Uterus (tissue), 4 donors: ENCODE data around the gene RUNX1. TPM values are rescaled to one million over a fixed set of nuclear protein-coding genes. Genes with fewer than 3 reads are reported as not detected.

ENCODE experiments used
- DNase-seq, 2 donors: peaks; one replicate each; pipeline ENCODE4 v3.0.0-alpha.2; 2019 to 2020
- H3K27ac ChIP-seq, 2 donors: fragments of 200-600 bp; sonication (generic); 1 replicate in 1 of 2; 2 replicates in 1 of 2; pipeline ENCODE4 v1.5.1; 2016 to 2018
- H3K27me3 ChIP-seq, 2 donors: fragments of 200-600 bp; sonication (generic); one replicate each; pipeline ENCODE4 v1.5.1; 2018 to 2019; ENCODE audit warnings: control low read depth in 1 of 2
- H3K36me3 ChIP-seq, 2 donors: fragments of 200-600 bp; sonication (generic); one replicate each; pipeline ENCODE4 v1.5.1; 2019; ENCODE audit warnings: control low read depth in 1 of 2
- H3K4me1 ChIP-seq, 2 donors: fragments of 200-600 bp; sonication (generic); one replicate each; pipeline ENCODE4 v1.5.1; 2018 to 2019; ENCODE audit warnings: control low read depth in 1 of 2
- H3K4me3 ChIP-seq, 2 donors: fragments of 200-600 bp; sonication (generic); 1 replicate in 1 of 2; 2 replicates in 1 of 2; pipeline ENCODE4 v1.5.1; 2018 to 2019; ENCODE audit warnings: mild to moderate bottlenecking in 1 of 2
- H3K9me3 ChIP-seq, 2 donors: fragments of 200-600 bp; sonication (generic); one replicate each; pipeline ENCODE4 v1.5.1; 2019; ENCODE audit warnings: control low read depth in 1 of 2
- CTCF ChIP-seq, 4 experiments: fragments of 200-600 bp in 2 of 4; fragments of 450-650 bp in 2 of 4; sonication (generic) in 2 of 4; IDR thresholded peaks; one replicate each; pipeline ENCODE4 v1.5.1; 2016 to 2019; ENCODE audit warnings: antibody characterized with exemption in 4 of 4, mild to moderate bottlenecking in 2 of 4, moderate library complexity in 1 of 4
- POLR2A ChIP-seq, 2 donors: fragments of 450-650 bp; IDR thresholded peaks; one replicate each; pipeline ENCODE4 v1.6.1; 2016; ENCODE audit warnings: antibody characterized with exemption in 2 of 2, mild to moderate bottlenecking in 1 of 2, moderate library complexity in 1 of 2
- intact Hi-C: fragments of 100-400 bp; cut with DNase I; formaldehyde crosslinking; loops from one replicate; pipeline ENCODE4 v1.15.1; 2023; ENCODE audit warnings: low total_unique reads
- total RNA-seq, 4 donors: library from RNA; depleted of rRNA in 3 of 4; stranded (reverse); fragments of >200 nt in 3 of 4; gene quantifications; one replicate each; pipeline versions ENCODE4 v1.1.0 to v1.2.4, GENCODE V29; 2014 to 2023
- donor health status: DM: yes; HTN: yes; CAD: no.

The RUNX1 gene
- total RNA-seq, 4 donors from 2014 or later: under 0.01 to 13.2 (median 8.7) TPM

GRCh38 chr21:34884346-34884929 lies 164.7 kb downstream of the RUNX1 start:
- Histone ChIP-seq H3K27ac (no peak overlapping the region), H3K27me3 (peaks cover 5 to 30% of the 10 kb centered on the region in 2 donors), H3K4me3 (no peak overlapping the region), H3K4me1 (peaks cover 0 to 8% of the 10 kb centered on the region in 2 donors), H3K36me3 (no peaks in the 10 kb centered on the region), H3K9me3 (no peaks in the 10 kb centered on the region)
- TF ChIP-seq POLR2A (IDR thresholded peaks at IDR 0.05) (no peak), CTCF (IDR thresholded peaks at IDR 0.05) (no peak)
- no peak for DNase-seq
- intact Hi-C loops: no loop called here

- Histone ChIP-seq H3K27ac (no peak overlapping the region), H3K4me3 (no peak overlapping the region), H3K9me3 (no peaks in the 10 kb centered on the region), H3K36me3 (no peaks in the 10 kb centered on the region), H3K4me1 (peaks cover 0 to 8% of the 10 kb centered on the region in 2 donors), H3K27me3 (peaks cover 5 to 30% of the 10 kb centered on the region in 2 donors)
- DNase-seq: no peak
- intact Hi-C loops: no loop called here
- TF ChIP-seq POLR2A (IDR thresholded peaks at IDR 0.05) (no peak), CTCF (IDR thresholded peaks at IDR 0.05) (no peak)
Measured at GRCh38 chr21:34883491-34884271, 165.4 kb downstream of the RUNX1 start.

- no peak overlapping the region for H3K27ac ChIP-seq
- H3K27me3 ChIP-seq: peaks cover 5 to 30% of the 10 kb centered on the region in 2 donors
- peaks cover 0 to 8% of the 10 kb centered on the region in 2 donors for H3K4me1 ChIP-seq
- no peak for DNase-seq
- no peaks in the 10 kb centered on the region for H3K9me3 ChIP-seq
- no peak overlapping the region for H3K4me3 ChIP-seq
- TF ChIP-seq CTCF (IDR thresholded peaks at IDR 0.05) (no peak), POLR2A (IDR thresholded peaks at IDR 0.05) (no peak)
- H3K36me3 ChIP-seq: no peaks in the 10 kb centered on the region
- intact Hi-C loops: no loop called here
Measured at GRCh38 chr21:34882719-34883131, 166.4 kb downstream of the RUNX1 start.

- intact Hi-C loops: no loop called here
- peak overlapping the region in 1 of 2 donors; percentile 14 for H3K27ac ChIP-seq
- H3K27me3 ChIP-seq: peaks cover 5 to 29% of the 10 kb centered on the region in 2 donors
- H3K36me3 ChIP-seq: no peaks in the 10 kb centered on the region
- H3K4me1 ChIP-seq: peaks cover 0 to 8% of the 10 kb centered on the region in 2 donors
- no peak for TF ChIP-seq POLR2A (IDR thresholded peaks at IDR 0.05)
- no peak for TF ChIP-seq CTCF (IDR thresholded peaks at IDR 0.05)
- no peaks in the 10 kb centered on the region for H3K9me3 ChIP-seq
- no peak overlapping the region for H3K4me3 ChIP-seq
- no peak for DNase-seq
Measured at GRCh38 chr21:34881839-34882371, 167.2 kb downstream of the RUNX1 start.

GRCh38 chr21:34881421-34881820 lies 167.7 kb downstream of the RUNX1 start:
- no peak overlapping the region for H3K27ac ChIP-seq
- no peak for DNase-seq
- no peaks in the 10 kb centered on the region for H3K36me3 ChIP-seq
- intact Hi-C loops: no loop called here
- no peak overlapping the region for H3K4me3 ChIP-seq
- H3K4me1 ChIP-seq: peaks cover 0 to 3% of the 10 kb centered on the region in 2 donors
- peaks cover 5 to 24% of the 10 kb centered on the region in 2 donors for H3K27me3 ChIP-seq
- TF ChIP-seq CTCF (IDR thresholded peaks at IDR 0.05) (no peak), POLR2A (IDR thresholded peaks at IDR 0.05) (no peak)
- H3K9me3 ChIP-seq: no peaks in the 10 kb centered on the region
